Liver (tissue), 3 donors: ENCODE results near the gene RBCK1.

Experiments
- ATF3 ChIP-seq: IDR thresholded peaks from 2 replicates; pipeline ENCODE4 v1.6.1; 2016; ENCODE audit warnings: antibody characterized with exemption
- CTCF ChIP-seq: fragments of 150-350 bp; IDR thresholded peaks from 2 replicates; pipeline ENCODE4 v1.5.1; 2017; ENCODE audit warnings: improper control_type of control experiment, low read depth, low read length; ENCODE audit not compliant: missing input control
- EGR1 ChIP-seq, 2 donors: IDR thresholded peaks; 2 replicates each; pipeline ENCODE4 v1.6.1; 2016 to 2018; ENCODE audit warnings: antibody characterized with exemption in 2 of 2, low read depth in 2 of 2
- JUND ChIP-seq, 2 donors: IDR thresholded peaks; 2 replicates each; pipeline ENCODE4 v1.6.1; 2016; ENCODE audit warnings: antibody characterized with exemption in 2 of 2
- MAX ChIP-seq: IDR thresholded peaks from 2 replicates; pipeline ENCODE4 v1.6.1; 2016; ENCODE audit warnings: antibody characterized with exemption
- RAD21 ChIP-seq, 2 donors: IDR thresholded peaks; 2 replicates each; pipeline ENCODE4 v1.6.1; 2016; ENCODE audit warnings: antibody characterized with exemption in 2 of 2, mild to moderate bottlenecking in 2 of 2
- REST ChIP-seq: IDR thresholded peaks from 2 replicates; pipeline ENCODE4 v1.6.1; 2016; ENCODE audit warnings: antibody characterized with exemption, mild to moderate bottlenecking
- SP1 ChIP-seq: IDR thresholded peaks from 2 replicates; pipeline ENCODE4 v1.6.1; 2018; ENCODE audit warnings: antibody characterized with exemption, mild to moderate bottlenecking
- TAF1 ChIP-seq: conservative IDR thresholded peaks from 2 replicates; pipeline ENCODE4 v1.6.1; 2016; ENCODE audit warnings: antibody characterized with exemption, mild to moderate bottlenecking
- YY1 ChIP-seq: IDR thresholded peaks from 2 replicates; pipeline ENCODE4 v1.6.1; 2016; ENCODE audit warnings: antibody characterized with exemption, mild to moderate bottlenecking
- ZBTB33 ChIP-seq: IDR thresholded peaks from 2 replicates; pipeline ENCODE4 v1.6.1; 2016; ENCODE audit warnings: antibody characterized with exemption
- donor health status: healthy.
- donor health status: healthy.

- TF ChIP-seq ATF3 = no peak
- TF ChIP-seq CTCF = no peak
- no peak for TF ChIP-seq ZBTB33
- TF ChIP-seq JUND (IDR thresholded peaks at IDR 0.05) = no peak
- no peak for TF ChIP-seq MAX
- TF ChIP-seq TAF1 = no peak
- TF ChIP-seq RAD21 (IDR thresholded peaks at IDR 0.05) = no peak
- TF ChIP-seq REST = no peak
- no peak for TF ChIP-seq EGR1 (IDR thresholded peaks at IDR 0.05; ENCODE audit: low read depth in 2 of 2)
- TF ChIP-seq YY1 = no peak
- peak; percentile 57 for TF ChIP-seq SP1
These were observed 64.2 kb downstream of the RBCK1 start for GRCh38 chr20:472137-472846.
